GM23338 (cell line): ENCODE data around the gene THSD4. TPM values are rescaled to one million over a fixed set of nuclear protein-coding genes. Genes with fewer than 3 reads are reported as not detected.

ENCODE experiments used
- ATAC-seq: fragments of 200-7000 bp; cut with Tn5 transposase; 3 replicates; pipeline ENCODE4 v1.9.1; 2020
- DNase-seq: peaks from one replicate; pipeline ENCODE4 v3.0.0-alpha.2; 2015; ENCODE audit warnings: low spot score
- H2AFZ ChIP-seq: fragments of 200-600 bp; sonication (generic); 2 replicates; pipeline ENCODE4 v1.8.0; 2016; ENCODE audit warnings: antibody characterized with exemption, mild to moderate bottlenecking, moderate library complexity
- H3F3A ChIP-seq: fragments of 200-600 bp; sonication (generic); replicated peaks from 2 replicates; pipeline ENCODE4 v1.8.0; 2017; ENCODE audit warnings: antibody characterized with exemption, mixed run types, low read depth
- H3K27ac ChIP-seq: fragments of 200-600 bp; sonication (generic); 2 replicates; pipeline ENCODE4 v1.6.1; 2016; ENCODE audit warnings: low read depth
- H3K27me3 ChIP-seq: fragments of 200-600 bp; sonication (generic); 2 replicates; pipeline ENCODE4 v1.8.0; 2016; ENCODE audit warnings: mild to moderate bottlenecking, mixed run types, moderate library complexity; ENCODE audit not compliant: insufficient read depth
- H3K36me3 ChIP-seq: fragments of 200-600 bp; sonication (generic); 2 replicates; pipeline ENCODE4 v1.8.0; 2016; ENCODE audit warnings: mild to moderate bottlenecking; ENCODE audit not compliant: insufficient read depth
- H3K4me1 ChIP-seq: fragments of 200-600 bp; sonication (generic); 2 replicates; pipeline ENCODE4 v1.8.0; 2016; ENCODE audit warnings: mild to moderate bottlenecking, moderate library complexity; ENCODE audit not compliant: insufficient read depth
- H3K4me2 ChIP-seq: fragments of 200-600 bp; sonication (generic); 2 replicates; pipeline ENCODE4 v1.7.1; 2017; ENCODE audit warnings: mixed run types
- H3K4me3 ChIP-seq: fragments of 200-600 bp; sonication (generic); 2 replicates; pipeline ENCODE4 v1.6.1; 2016; ENCODE audit warnings: mixed run types
- H3K79me2 ChIP-seq: fragments of 200-600 bp; sonication (generic); replicated peaks from 2 replicates; pipeline ENCODE4 v1.8.0; 2017; ENCODE audit warnings: mild to moderate bottlenecking; ENCODE audit not compliant: insufficient read depth
- H3K9me2 ChIP-seq: fragments of 200-600 bp; sonication (generic); 2 replicates; pipeline ENCODE4 v1.8.0; 2017; ENCODE audit not compliant: insufficient read depth
- H4K20me1 ChIP-seq: fragments of 200-600 bp; sonication (generic); replicated peaks from 2 replicates; pipeline ENCODE4 v1.8.0; 2017; ENCODE audit warnings: mild to moderate bottlenecking; ENCODE audit not compliant: insufficient read depth
- H3K27ac Mint-ChIP-seq: 2 replicates; pipeline ENCODE4 v1.8.0; 2020; ENCODE audit warnings: inconsistent platforms, mild to moderate bottlenecking, moderate library complexity, mixed read lengths
- H3K27me3 Mint-ChIP-seq: 3 replicates; pipeline ENCODE4 v1.8.0; 2022; ENCODE audit warnings: low read depth, mild to moderate bottlenecking, moderate library complexity, mixed read lengths, inconsistent platforms; ENCODE audit not compliant: insufficient read depth, poor library complexity
- H3K36me3 Mint-ChIP-seq: 3 replicates; pipeline ENCODE4 v1.8.0; 2021; ENCODE audit warnings: low read depth, mild to moderate bottlenecking, inconsistent platforms, moderate library complexity, mixed read lengths
- H3K4me1 Mint-ChIP-seq: 3 replicates; pipeline ENCODE4 v1.8.0; 2020; ENCODE audit warnings: mild to moderate bottlenecking, inconsistent platforms, mixed read lengths
- H3K4me3 Mint-ChIP-seq: 3 replicates; pipeline ENCODE4 v1.8.0; 2021; ENCODE audit warnings: moderate library complexity, mild to moderate bottlenecking, inconsistent platforms, mixed read lengths
- H3K9me3 Mint-ChIP-seq: 3 replicates; pipeline ENCODE4 v1.8.0; 2020; ENCODE audit warnings: moderate library complexity, mild to moderate bottlenecking, inconsistent platforms, mixed read lengths
- CREB1 ChIP-seq: fragments of 250-450 bp; sonication (Bioruptor Pico); IDR thresholded peaks from 2 replicates; pipeline ENCODE4 v1.5.0; 2020; ENCODE audit warnings: low read depth, mild to moderate bottlenecking, moderate library complexity
- EZH2 ChIP-seq: fragments of 200-600 bp; sonication (generic); IDR thresholded peaks from one replicate; pipeline ENCODE4 v1.8.0; 2017; ENCODE audit warnings: antibody characterized with exemption, mild to moderate bottlenecking, low read depth; ENCODE audit not compliant: unreplicated experiment
- EZH2phosphoT487 ChIP-seq: fragments of 200-600 bp; sonication (generic); IDR thresholded peaks from one replicate; pipeline ENCODE4 v1.8.1; 2018; ENCODE audit warnings: antibody characterized with exemption; ENCODE audit not compliant: unreplicated experiment
- JUNB ChIP-seq: IDR thresholded peaks from one replicate; pipeline ENCODE4 v1.6.1; 2016; ENCODE audit warnings: antibody characterized with exemption; ENCODE audit not compliant: unreplicated experiment
- NANOG ChIP-seq: IDR thresholded peaks from 2 replicates; pipeline ENCODE4 v1.6.1; 2016; ENCODE audit warnings: antibody characterized with exemption, borderline replicate concordance
- POLR2AphosphoS5 ChIP-seq: IDR thresholded peaks from 2 replicates; pipeline ENCODE4 v1.6.1; 2016; ENCODE audit warnings: antibody characterized with exemption, low read depth
- STAT1 ChIP-seq: IDR thresholded peaks from one replicate; pipeline ENCODE4 v1.6.1; 2016; ENCODE audit warnings: antibody characterized with exemption; ENCODE audit not compliant: unreplicated experiment
- ZNF114 ChIP-seq: fragments of 250-450 bp; sonication (Bioruptor Pico); IDR thresholded peaks from 2 replicates; pipeline ENCODE4 v1.5.0; 2020; ENCODE audit warnings: mild to moderate bottlenecking, moderate library complexity
- ZNF331 ChIP-seq: fragments of 250-450 bp; sonication (Bioruptor Pico); IDR thresholded peaks from 2 replicates; pipeline ENCODE4 v1.5.0; 2020; ENCODE audit warnings: low read depth, mild to moderate bottlenecking, moderate library complexity
- polyA plus RNA-seq: library from polyadenylated mRNA; unstranded; fragments of >200 nt; fragmentation: Nextera tagmentation; extraction: Ambion mirVana; gene quantifications from 2 replicates; pipeline ENCODE4 v1.2.1, GENCODE V29; 2016
- total RNA-seq: library from RNA; depleted of rRNA; stranded (reverse); fragments of >200 nt; shearing (Covaris generic); gene quantifications from 2 replicates; pipeline ENCODE4 v1.2.3, GENCODE V29; 2014
- TF ChIP-seq, protein P1 (sequence below): fragments of 250-450 bp; sonication (Bioruptor Pico); IDR thresholded peaks from 2 replicates; pipeline ENCODE4 v1.5.0; 2020; ENCODE audit warnings: mild to moderate bottlenecking, moderate library complexity
- TF ChIP-seq, protein P2 (sequence below): IDR thresholded peaks from 2 replicates; pipeline ENCODE4 v1.6.1; 2016; ENCODE audit warnings: antibody characterized with exemption
- TF ChIP-seq, protein P3 (sequence below): IDR thresholded peaks from one replicate; pipeline ENCODE4 v1.6.1; 2018; ENCODE audit warnings: antibody characterized with exemption; ENCODE audit not compliant: unreplicated experiment
- TF ChIP-seq, protein P4 (sequence below), 2 experiments: fragments of 200-600 bp in 1 of 2; sonication (generic) in 1 of 2; conservative IDR thresholded peaks; 2 replicates each; pipeline versions ENCODE4 v1.5.1 to v1.6.1; 2016 to 2017; ENCODE audit warnings: antibody characterized with exemption in 2 of 2, low read depth in 2 of 2, mild to moderate bottlenecking in 2 of 2, moderate library complexity in 1 of 2

Gene THSD4
- total and polyA plus RNA-seq, 2 experiments from 2014 or later = 2.0 to 7.4 TPM

DNA sequence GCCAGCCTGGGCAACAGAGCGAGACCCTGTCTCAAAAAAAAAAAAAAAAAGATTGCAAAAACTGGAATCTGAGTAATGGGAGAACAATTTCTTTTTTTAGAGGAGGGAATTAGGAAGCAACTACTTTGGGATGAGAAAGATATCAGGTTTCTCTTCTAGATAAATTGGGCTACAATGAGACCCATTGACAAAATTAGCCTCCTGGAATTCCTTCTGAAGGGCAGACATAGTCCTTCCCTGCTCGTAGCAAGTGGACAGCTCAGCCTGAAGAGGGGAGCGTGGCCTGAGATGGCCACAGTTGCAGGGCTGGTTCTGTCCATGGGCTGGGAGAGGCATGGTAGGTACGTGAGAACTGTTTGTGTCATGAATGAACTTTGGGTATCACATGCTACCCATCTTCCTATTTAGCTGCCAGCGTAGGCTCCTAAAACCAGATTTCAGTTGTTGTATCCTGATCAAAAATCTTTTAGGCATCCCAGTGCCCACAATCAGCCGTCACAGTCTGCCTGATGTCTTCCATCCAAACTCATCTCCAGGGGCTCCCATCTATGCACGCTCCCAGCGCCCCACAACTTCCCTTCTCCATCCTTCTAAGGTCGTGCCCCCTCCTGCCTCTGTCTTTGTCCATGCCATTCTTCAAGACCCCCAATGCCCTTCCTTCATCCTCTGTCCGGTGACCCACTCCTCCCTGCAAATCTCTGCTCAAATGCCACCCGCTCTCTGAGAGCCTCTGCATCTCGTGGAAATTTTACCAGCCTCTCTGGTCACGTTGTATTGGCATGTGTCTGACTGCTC, 603.0 kb downstream of the THSD4 start:
- ATAC-seq (no peak), DNase-seq (no peak)
- Mint-ChIP-seq H3K4me1 (peaks cover 2% of the 10 kb centered on the region; the same call in 1 of the 3 replicates), H3K4me3 (no peak overlapping the region), H3K27me3 (peaks cover 6% of the 10 kb centered on the region), H3K9me3 (no peaks in the 10 kb centered on the region), H3K36me3 (no peaks in the 10 kb centered on the region), H3K27ac (no peak overlapping the region)
- no peaks in the 10 kb centered on the region for H3K79me2 ChIP-seq
- no peak overlapping the region for H3K4me2 ChIP-seq
- no peak overlapping the region for H3K27ac ChIP-seq
- no peaks in the 10 kb centered on the region for H3K9me2 ChIP-seq
- no peaks in the 10 kb centered on the region for H3F3A ChIP-seq
- no peaks in the 10 kb centered on the region for H3K36me3 ChIP-seq
- H2AFZ ChIP-seq = no peak overlapping the region
- H3K27me3 ChIP-seq = no peaks in the 10 kb centered on the region
- H4K20me1 ChIP-seq = no peaks in the 10 kb centered on the region
- TF ChIP-seq, protein P1, sequence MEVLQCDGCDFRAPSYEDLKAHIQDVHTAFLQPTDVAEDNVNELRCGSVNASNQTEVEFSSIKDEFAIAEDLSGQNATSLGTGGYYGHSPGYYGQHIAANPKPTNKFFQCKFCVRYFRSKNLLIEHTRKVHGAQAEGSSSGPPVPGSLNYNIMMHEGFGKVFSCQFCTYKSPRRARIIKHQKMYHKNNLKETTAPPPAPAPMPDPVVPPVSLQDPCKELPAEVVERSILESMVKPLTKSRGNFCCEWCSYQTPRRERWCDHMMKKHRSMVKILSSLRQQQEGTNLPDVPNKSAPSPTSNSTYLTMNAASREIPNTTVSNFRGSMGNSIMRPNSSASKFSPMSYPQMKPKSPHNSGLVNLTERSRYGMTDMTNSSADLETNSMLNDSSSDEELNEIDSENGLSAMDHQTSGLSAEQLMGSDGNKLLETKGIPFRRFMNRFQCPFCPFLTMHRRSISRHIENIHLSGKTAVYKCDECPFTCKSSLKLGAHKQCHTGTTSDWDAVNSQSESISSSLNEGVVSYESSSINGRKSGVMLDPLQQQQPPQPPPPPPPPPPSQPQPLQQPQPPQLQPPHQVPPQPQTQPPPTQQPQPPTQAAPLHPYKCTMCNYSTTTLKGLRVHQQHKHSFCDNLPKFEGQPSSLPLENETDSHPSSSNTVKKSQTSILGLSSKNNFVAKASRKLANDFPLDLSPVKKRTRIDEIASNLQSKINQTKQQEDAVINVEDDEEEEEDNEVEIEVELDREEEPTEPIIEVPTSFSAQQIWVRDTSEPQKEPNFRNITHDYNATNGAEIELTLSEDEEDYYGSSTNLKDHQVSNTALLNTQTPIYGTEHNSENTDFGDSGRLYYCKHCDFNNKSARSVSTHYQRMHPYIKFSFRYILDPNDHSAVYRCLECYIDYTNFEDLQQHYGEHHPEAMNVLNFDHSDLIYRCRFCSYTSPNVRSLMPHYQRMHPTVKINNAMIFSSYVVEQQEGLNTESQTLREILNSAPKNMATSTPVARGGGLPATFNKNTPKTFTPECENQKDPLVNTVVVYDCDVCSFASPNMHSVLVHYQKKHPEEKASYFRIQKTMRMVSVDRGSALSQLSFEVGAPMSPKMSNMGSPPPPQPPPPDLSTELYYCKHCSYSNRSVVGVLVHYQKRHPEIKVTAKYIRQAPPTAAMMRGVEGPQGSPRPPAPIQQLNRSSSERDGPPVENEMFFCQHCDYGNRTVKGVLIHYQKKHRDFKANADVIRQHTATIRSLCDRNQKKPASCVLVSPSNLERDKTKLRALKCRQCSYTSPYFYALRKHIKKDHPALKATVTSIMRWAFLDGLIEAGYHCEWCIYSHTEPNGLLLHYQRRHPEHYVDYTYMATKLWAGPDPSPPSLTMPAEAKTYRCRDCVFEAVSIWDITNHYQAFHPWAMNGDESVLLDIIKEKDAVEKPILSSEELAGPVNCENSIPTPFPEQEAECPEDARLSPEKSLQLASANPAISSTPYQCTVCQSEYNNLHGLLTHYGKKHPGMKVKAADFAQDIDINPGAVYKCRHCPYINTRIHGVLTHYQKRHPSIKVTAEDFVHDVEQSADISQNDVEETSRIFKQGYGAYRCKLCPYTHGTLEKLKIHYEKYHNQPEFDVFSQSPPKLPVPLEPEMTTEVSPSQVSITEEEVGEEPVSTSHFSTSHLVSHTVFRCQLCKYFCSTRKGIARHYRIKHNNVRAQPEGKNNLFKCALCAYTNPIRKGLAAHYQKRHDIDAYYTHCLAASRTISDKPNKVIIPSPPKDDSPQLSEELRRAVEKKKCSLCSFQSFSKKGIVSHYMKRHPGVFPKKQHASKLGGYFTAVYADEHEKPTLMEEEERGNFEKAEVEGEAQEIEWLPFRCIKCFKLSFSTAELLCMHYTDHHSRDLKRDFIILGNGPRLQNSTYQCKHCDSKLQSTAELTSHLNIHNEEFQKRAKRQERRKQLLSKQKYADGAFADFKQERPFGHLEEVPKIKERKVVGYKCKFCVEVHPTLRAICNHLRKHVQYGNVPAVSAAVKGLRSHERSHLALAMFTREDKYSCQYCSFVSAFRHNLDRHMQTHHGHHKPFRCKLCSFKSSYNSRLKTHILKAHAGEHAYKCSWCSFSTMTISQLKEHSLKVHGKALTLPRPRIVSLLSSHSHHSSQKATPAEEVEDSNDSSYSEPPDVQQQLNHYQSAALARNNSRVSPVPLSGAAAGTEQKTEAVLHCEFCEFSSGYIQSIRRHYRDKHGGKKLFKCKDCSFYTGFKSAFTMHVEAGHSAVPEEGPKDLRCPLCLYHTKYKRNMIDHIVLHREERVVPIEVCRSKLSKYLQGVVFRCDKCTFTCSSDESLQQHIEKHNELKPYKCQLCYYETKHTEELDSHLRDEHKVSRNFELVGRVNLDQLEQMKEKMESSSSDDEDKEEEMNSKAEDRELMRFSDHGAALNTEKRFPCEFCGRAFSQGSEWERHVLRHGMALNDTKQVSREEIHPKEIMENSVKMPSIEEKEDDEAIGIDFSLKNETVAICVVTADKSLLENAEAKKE = no peak
- no peak for TF ChIP-seq POLR2AphosphoS5
- TF ChIP-seq NANOG = no peak
- no peak for TF ChIP-seq STAT1
- TF ChIP-seq EZH2 = no peak
- TF ChIP-seq JUNB = no peak
- no peak for TF ChIP-seq CREB1 (CRISPR knock-in tag)
- TF ChIP-seq, protein P2, sequence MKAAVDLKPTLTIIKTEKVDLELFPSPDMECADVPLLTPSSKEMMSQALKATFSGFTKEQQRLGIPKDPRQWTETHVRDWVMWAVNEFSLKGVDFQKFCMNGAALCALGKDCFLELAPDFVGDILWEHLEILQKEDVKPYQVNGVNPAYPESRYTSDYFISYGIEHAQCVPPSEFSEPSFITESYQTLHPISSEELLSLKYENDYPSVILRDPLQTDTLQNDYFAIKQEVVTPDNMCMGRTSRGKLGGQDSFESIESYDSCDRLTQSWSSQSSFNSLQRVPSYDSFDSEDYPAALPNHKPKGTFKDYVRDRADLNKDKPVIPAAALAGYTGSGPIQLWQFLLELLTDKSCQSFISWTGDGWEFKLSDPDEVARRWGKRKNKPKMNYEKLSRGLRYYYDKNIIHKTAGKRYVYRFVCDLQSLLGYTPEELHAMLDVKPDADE = no peak
- TF ChIP-seq EZH2phosphoT487 = no peak
- TF ChIP-seq ZNF114 (CRISPR knock-in tag) = no peak
- TF ChIP-seq, protein P3, sequence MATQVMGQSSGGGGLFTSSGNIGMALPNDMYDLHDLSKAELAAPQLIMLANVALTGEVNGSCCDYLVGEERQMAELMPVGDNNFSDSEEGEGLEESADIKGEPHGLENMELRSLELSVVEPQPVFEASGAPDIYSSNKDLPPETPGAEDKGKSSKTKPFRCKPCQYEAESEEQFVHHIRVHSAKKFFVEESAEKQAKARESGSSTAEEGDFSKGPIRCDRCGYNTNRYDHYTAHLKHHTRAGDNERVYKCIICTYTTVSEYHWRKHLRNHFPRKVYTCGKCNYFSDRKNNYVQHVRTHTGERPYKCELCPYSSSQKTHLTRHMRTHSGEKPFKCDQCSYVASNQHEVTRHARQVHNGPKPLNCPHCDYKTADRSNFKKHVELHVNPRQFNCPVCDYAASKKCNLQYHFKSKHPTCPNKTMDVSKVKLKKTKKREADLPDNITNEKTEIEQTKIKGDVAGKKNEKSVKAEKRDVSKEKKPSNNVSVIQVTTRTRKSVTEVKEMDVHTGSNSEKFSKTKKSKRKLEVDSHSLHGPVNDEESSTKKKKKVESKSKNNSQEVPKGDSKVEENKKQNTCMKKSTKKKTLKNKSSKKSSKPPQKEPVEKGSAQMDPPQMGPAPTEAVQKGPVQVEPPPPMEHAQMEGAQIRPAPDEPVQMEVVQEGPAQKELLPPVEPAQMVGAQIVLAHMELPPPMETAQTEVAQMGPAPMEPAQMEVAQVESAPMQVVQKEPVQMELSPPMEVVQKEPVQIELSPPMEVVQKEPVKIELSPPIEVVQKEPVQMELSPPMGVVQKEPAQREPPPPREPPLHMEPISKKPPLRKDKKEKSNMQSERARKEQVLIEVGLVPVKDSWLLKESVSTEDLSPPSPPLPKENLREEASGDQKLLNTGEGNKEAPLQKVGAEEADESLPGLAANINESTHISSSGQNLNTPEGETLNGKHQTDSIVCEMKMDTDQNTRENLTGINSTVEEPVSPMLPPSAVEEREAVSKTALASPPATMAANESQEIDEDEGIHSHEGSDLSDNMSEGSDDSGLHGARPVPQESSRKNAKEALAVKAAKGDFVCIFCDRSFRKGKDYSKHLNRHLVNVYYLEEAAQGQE = no peak
- TF ChIP-seq ZNF331 (CRISPR knock-in tag) = no peak
- TF ChIP-seq, protein P4, sequence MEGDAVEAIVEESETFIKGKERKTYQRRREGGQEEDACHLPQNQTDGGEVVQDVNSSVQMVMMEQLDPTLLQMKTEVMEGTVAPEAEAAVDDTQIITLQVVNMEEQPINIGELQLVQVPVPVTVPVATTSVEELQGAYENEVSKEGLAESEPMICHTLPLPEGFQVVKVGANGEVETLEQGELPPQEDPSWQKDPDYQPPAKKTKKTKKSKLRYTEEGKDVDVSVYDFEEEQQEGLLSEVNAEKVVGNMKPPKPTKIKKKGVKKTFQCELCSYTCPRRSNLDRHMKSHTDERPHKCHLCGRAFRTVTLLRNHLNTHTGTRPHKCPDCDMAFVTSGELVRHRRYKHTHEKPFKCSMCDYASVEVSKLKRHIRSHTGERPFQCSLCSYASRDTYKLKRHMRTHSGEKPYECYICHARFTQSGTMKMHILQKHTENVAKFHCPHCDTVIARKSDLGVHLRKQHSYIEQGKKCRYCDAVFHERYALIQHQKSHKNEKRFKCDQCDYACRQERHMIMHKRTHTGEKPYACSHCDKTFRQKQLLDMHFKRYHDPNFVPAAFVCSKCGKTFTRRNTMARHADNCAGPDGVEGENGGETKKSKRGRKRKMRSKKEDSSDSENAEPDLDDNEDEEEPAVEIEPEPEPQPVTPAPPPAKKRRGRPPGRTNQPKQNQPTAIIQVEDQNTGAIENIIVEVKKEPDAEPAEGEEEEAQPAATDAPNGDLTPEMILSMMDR (conservative IDR thresholded peaks at IDR 0.05; ENCODE audit: low read depth in 2 of 2) = no peak
- no peak overlapping the region for H3K4me3 ChIP-seq
- no peaks in the 10 kb centered on the region for H3K4me1 ChIP-seq
